NCI-H2227 treated with DMSO at 0.1 percent for 48 hours (cell line): ENCODE measurements around the gene POLR3A.
"Not testable (repeated sequence)": the region's sequence is repeated elsewhere in the genome, so short reads cannot be mapped to it uniquely, and the experiment has no call there.

Source experiments
- DNase-seq: peaks from one replicate; lab custom pipeline; 2025; lab: John Stamatoyannopoulos, UW

The POLR3A gene

GRCh38 chr10:78019264-78019663, 10.1 kb downstream of the POLR3A start:
- no peak for DNase-seq

- DNase-seq: no peak
Measured at GRCh38 chr10:78017856-78018255, 11.5 kb downstream of the POLR3A start.

- DNase-seq: no peak
Measured at GRCh38 chr10:78015546-78015945, 13.8 kb downstream of the POLR3A start.

GRCh38 chr10:78013564-78013963, 15.8 kb downstream of the POLR3A start:
- DNase-seq: no peak

- no peak for DNase-seq
Measured at GRCh38 chr10:78011065-78011464, 18.2 kb downstream of the POLR3A start.

GRCh38 chr10:78010278-78010677, 19.0 kb downstream of the POLR3A start:
- no peak for DNase-seq

- no peak for DNase-seq
Measured at GRCh38 chr10:78009662-78010061, 19.7 kb downstream of the POLR3A start.

- no peak for DNase-seq
Measured at GRCh38 chr10:78007172-78007571, 22.1 kb downstream of the POLR3A start.

GRCh38 chr10:78004215-78005026, 24.9 kb downstream of the POLR3A start:
- DNase-seq: no peak

- DNase-seq: no peak
Measured at GRCh38 chr10:78002541-78003288, 26.6 kb downstream of the POLR3A start.

- DNase-seq: no peak
Measured at GRCh38 chr10:78000956-78001472, 28.3 kb downstream of the POLR3A start.

GRCh38 chr10:78000206-78000605, 29.1 kb downstream of the POLR3A start:
- DNase-seq: no peak

GRCh38 chr10:77998780-77999179, 30.5 kb downstream of the POLR3A start:
- DNase-seq: not testable (repeated sequence)

GRCh38 chr10:77993620-77994019, 35.7 kb downstream of the POLR3A start:
- no peak for DNase-seq

GRCh38 chr10:77989081-77989724, 40.1 kb downstream of the POLR3A start:
- no peak for DNase-seq

GRCh38 chr10:77987671-77988255, 41.6 kb downstream of the POLR3A start:
- DNase-seq: no peak

- DNase-seq: no peak
Measured at GRCh38 chr10:77984986-77985385, 44.3 kb downstream of the POLR3A start.

GRCh38 chr10:77983384-77984341, 45.7 kb downstream of the POLR3A start:
- DNase-seq: no peak

- DNase-seq: no peak
Measured at GRCh38 chr10:77981281-77981680, 48.0 kb downstream of the POLR3A start.

GRCh38 chr10:77979221-77979620, 50.1 kb downstream of the POLR3A start:
- no peak for DNase-seq

- no peak for DNase-seq
Measured at GRCh38 chr10:77978360-77978759, 51.0 kb downstream of the POLR3A start.
